Endodermal cell (in vitro differentiated cells): ENCODE measurements around the gene TMPRSS2. TPM values are rescaled to one million over a fixed set of nuclear protein-coding genes. Genes with fewer than 3 reads are reported as not detected.

Experiments used
- DNase-seq: peaks from one replicate; pipeline ENCODE4 v3.0.0-alpha.2; 2017
- H3K27ac ChIP-seq: 2 replicates; pipeline ENCODE4 v1.5.1; 2013; ENCODE audit warnings: mild to moderate bottlenecking, low read depth, low read length, moderate library complexity
- H3K27me3 ChIP-seq: 2 replicates; pipeline ENCODE4 v1.6.1; 2013; ENCODE audit warnings: mild to moderate bottlenecking, low read length, moderate library complexity; ENCODE audit not compliant: insufficient read depth, control insufficient read depth, poor library complexity, severe bottlenecking
- H3K36me3 ChIP-seq: 2 replicates; pipeline ENCODE4 v1.7.0; 2013; ENCODE audit warnings: mild to moderate bottlenecking, low read length, moderate library complexity; ENCODE audit not compliant: control insufficient read depth, insufficient read depth
- H3K4me1 ChIP-seq: one replicate; pipeline ENCODE4 v1.7.0; 2013; ENCODE audit warnings: low read length; ENCODE audit not compliant: control insufficient read depth, insufficient read depth
- H3K4me3 ChIP-seq: 2 replicates; pipeline ENCODE4 v1.5.1; 2013; ENCODE audit warnings: mild to moderate bottlenecking, low read length, moderate library complexity
- H3K9ac ChIP-seq: 2 replicates; pipeline ENCODE4 v1.6.1; 2013; ENCODE audit warnings: mild to moderate bottlenecking, low read length, moderate library complexity; ENCODE audit not compliant: poor library complexity, severe bottlenecking; ENCODE audit errors: extremely low read depth
- H3K9me3 ChIP-seq: 2 replicates; pipeline ENCODE4 v1.6.1; 2013; ENCODE audit warnings: mild to moderate bottlenecking, low read length, moderate library complexity; ENCODE audit not compliant: control insufficient read depth
- H3K27ac Mint-ChIP-seq: 2 replicates; pipeline ENCODE4 v1.8.0; 2020; ENCODE audit warnings: mixed read lengths
- H3K27me3 Mint-ChIP-seq: 2 replicates; pipeline ENCODE4 v1.8.0; 2021; ENCODE audit warnings: mild to moderate bottlenecking, mixed read lengths; ENCODE audit not compliant: insufficient read depth
- H3K36me3 Mint-ChIP-seq: 2 replicates; pipeline ENCODE4 v1.8.0; 2020; ENCODE audit warnings: low read depth, mixed read lengths
- H3K4me1 Mint-ChIP-seq: 2 replicates; pipeline ENCODE4 v1.8.0; 2020; ENCODE audit warnings: mixed read lengths
- H3K4me3 Mint-ChIP-seq: 2 replicates; pipeline ENCODE4 v1.8.0; 2020; ENCODE audit warnings: mild to moderate bottlenecking, moderate library complexity, mixed read lengths
- H3K9me3 Mint-ChIP-seq: 2 replicates; pipeline ENCODE4 v1.8.0; 2020; ENCODE audit warnings: mild to moderate bottlenecking, mixed read lengths
- CTCF ChIP-seq: fragments of 200-600 bp; sonication (generic); conservative IDR thresholded peaks from 2 replicates; pipeline ENCODE4 v1.5.0; 2021; ENCODE audit warnings: antibody characterized with exemption, mild to moderate bottlenecking
- WGBS, 2 experiments: methylation state at CpG; one replicate each; pipeline versions ENCODE4 v1.1.5 to v1.1.7; 2013; ENCODE audit warnings: missing lambda C conversion rate in 2 of 2, mixed read lengths in 1 of 2; ENCODE audit not compliant: insufficient coverage in 1 of 2, insufficient read length in 1 of 2; 5-methylcytosine and 5-hydroxymethylcytosine counted together
- total RNA-seq, 2 donors: library from RNA; stranded (reverse); fragmentation: NEBNext Ultra II Directional in 1 of 2; extraction: Animal tissue kit (Norgen Biotek cat#: 25700) in 1 of 2; gene quantifications; 2 replicates in 1 of 2; 3 replicates in 1 of 2; pipeline ENCODE4 v1.2.1, GENCODE V29; 2021

Gene TMPRSS2
- total RNA-seq, 2 donors from 2014 or later, result 17.6 to 19.2 TPM

- H3K4me3 ChIP-seq, result no peak overlapping the region
- no peak overlapping the region for H3K27ac ChIP-seq
- H3K27ac Mint-ChIP-seq, result no peak overlapping the region
- H3K27me3 Mint-ChIP-seq, result no peaks in the 10 kb centered on the region
- H3K27me3 ChIP-seq, result no peaks in the 10 kb centered on the region
- no peak for DNase-seq
- H3K9ac ChIP-seq, result no peak overlapping the region
- peaks cover 10% of the 10 kb centered on the region for H3K36me3 Mint-ChIP-seq
- 85 to 88% methylated on average over 11 to 15 of the region's 15 CpGs for WGBS, 2 experiments
- no peak overlapping the region for H3K4me3 Mint-ChIP-seq
- no peak for TF ChIP-seq CTCF
- H3K9me3 ChIP-seq, result no peaks in the 10 kb centered on the region
- H3K9me3 Mint-ChIP-seq, result no peaks in the 10 kb centered on the region
- peaks cover 3% of the 10 kb centered on the region for H3K4me1 ChIP-seq
- H3K4me1 Mint-ChIP-seq, result peaks cover 15% of the 10 kb centered on the region
- no peaks in the 10 kb centered on the region for H3K36me3 ChIP-seq
Observed at GRCh38 chr21:41475714-41476420, 32.1 kb downstream of the TMPRSS2 start.

GRCh38 chr21:41472753-41473548, 35.0 kb downstream of the TMPRSS2 start:
- peaks cover 23% of the 10 kb centered on the region for H3K36me3 Mint-ChIP-seq
- DNase-seq, result no peak
- H3K27ac Mint-ChIP-seq, result no peak overlapping the region
- H3K9ac ChIP-seq, result no peak overlapping the region
- no peak overlapping the region for H3K27ac ChIP-seq
- H3K36me3 ChIP-seq, result no peaks in the 10 kb centered on the region
- H3K9me3 ChIP-seq, result no peaks in the 10 kb centered on the region
- no peaks in the 10 kb centered on the region for H3K9me3 Mint-ChIP-seq
- H3K27me3 ChIP-seq, result no peaks in the 10 kb centered on the region
- peaks cover under 1% of the 10 kb centered on the region for H3K4me1 ChIP-seq
- H3K4me3 ChIP-seq, result no peak overlapping the region
- no peaks in the 10 kb centered on the region for H3K27me3 Mint-ChIP-seq
- WGBS, 2 experiments, result 91 to 92% methylated on average over 19 to 33 of the region's 33 CpGs
- no peak for TF ChIP-seq CTCF
- H3K4me1 Mint-ChIP-seq, result peaks cover 13% of the 10 kb centered on the region
- no peak overlapping the region for H3K4me3 Mint-ChIP-seq

- DNase-seq, result no peak
- Mint-ChIP-seq H3K27me3 (no peaks in the 10 kb centered on the region), H3K4me1 (peaks cover 5% of the 10 kb centered on the region), H3K4me3 (no peak overlapping the region), H3K36me3 (peaks cover 46% of the 10 kb centered on the region), H3K27ac (no peak overlapping the region), H3K9me3 (no peaks in the 10 kb centered on the region)
- no peak overlapping the region for H3K9ac ChIP-seq
- no peak for TF ChIP-seq CTCF
- H3K4me3 ChIP-seq, result no peak overlapping the region
- no peak overlapping the region for H3K27ac ChIP-seq
- no peaks in the 10 kb centered on the region for H3K9me3 ChIP-seq
- no peaks in the 10 kb centered on the region for H3K4me1 ChIP-seq
- no peaks in the 10 kb centered on the region for H3K27me3 ChIP-seq
- 78% methylated on average over 4 of the region's 5 CpGs; no CpG with 5 or more reads in 1 of the 2 experiments for WGBS, 2 experiments
- no peaks in the 10 kb centered on the region for H3K36me3 ChIP-seq
Observed at GRCh38 chr21:41470054-41470453, 37.9 kb downstream of the TMPRSS2 start.
